Kidney (tissue), 14 donors: Measurements from ENCODE around the gene GRM7. TPM values are rescaled to one million over a fixed set of nuclear protein-coding genes. Genes with fewer than 3 reads are reported as not detected.

Source experiments
- DNase-seq, 5 donors: peaks; one replicate each; pipeline ENCODE4 v3.0.0-alpha.2; 2013 to 2020
- FAIRE-seq: peaks from 2 replicates; lab custom pipeline; 2012; peaks lifted over from hg19 to GRCh38; lab: Jason Lieb, UNC
- H3K27ac ChIP-seq, 2 donors: one replicate each; pipeline ENCODE4 v1.7.0; 2013; ENCODE audit warnings: low read depth in 2 of 2, low read length in 2 of 2, inconsistent platforms in 1 of 2
- H3K27me3 ChIP-seq: one replicate; pipeline ENCODE4 v1.7.1; 2013; ENCODE audit warnings: low read length, inconsistent platforms; ENCODE audit not compliant: control insufficient read depth, insufficient read depth
- H3K36me3 ChIP-seq, 3 donors: one replicate each; pipeline versions ENCODE4 v1.7.0 to v1.7.1; 2013; ENCODE audit warnings: low read length in 3 of 3, control low read depth in 1 of 3, inconsistent platforms in 1 of 3; ENCODE audit not compliant: insufficient read depth in 3 of 3, control insufficient read depth in 2 of 3
- H3K4me1 ChIP-seq, 3 donors: one replicate each; pipeline versions ENCODE4 v1.7.0 to v1.7.1; 2013; ENCODE audit warnings: low read length in 3 of 3, inconsistent platforms in 1 of 3, low read depth in 1 of 3; ENCODE audit not compliant: control insufficient read depth in 2 of 3, insufficient read depth in 2 of 3
- H3K4me3 ChIP-seq, 3 donors: one replicate each; pipeline versions ENCODE4 v1.7.0 to v1.8.1; 2013; ENCODE audit warnings: low read length in 3 of 3, control low read depth in 1 of 3, inconsistent platforms in 1 of 3
- H3K9ac ChIP-seq, 3 donors: one replicate each; pipeline versions ENCODE4 v1.7.0 to v1.7.1; 2013; ENCODE audit warnings: low read length in 3 of 3, control low read depth in 1 of 3, inconsistent platforms in 1 of 3
- H3K9me3 ChIP-seq, 3 donors: one replicate each; pipeline versions ENCODE4 v1.7.0 to v1.7.1; 2013; ENCODE audit warnings: low read length in 3 of 3, control low read depth in 1 of 3, inconsistent platforms in 1 of 3; ENCODE audit not compliant: control insufficient read depth in 2 of 3, insufficient read depth in 1 of 3
- CTCF ChIP-seq: IDR thresholded peaks from 3 replicates; pipeline ENCODE4 v1.5.1; 2012; ENCODE audit warnings: mild to moderate bottlenecking, moderate library complexity, borderline replicate concordance; ENCODE audit not compliant: insufficient read depth; ENCODE audit errors: extremely low read depth
- intact Hi-C: fragments of 100-400 bp; cut with DNase I; formaldehyde crosslinking; loops from one replicate; pipeline ENCODE4 v1.11.1; 2022
- polyA plus RNA-seq: library from polyadenylated mRNA; stranded (reverse); fragments of 350-450 nt; fragmentation: Illumina TruSeq; extraction: RNeasy Lipid Tissue Mini Kit (QIAGEN cat#74804); gene quantifications from one replicate; pipeline ENCODE4 v1.2.3, GENCODE V29; 2014; ENCODE audit warnings: low read depth, low replicate concordance; ENCODE audit not compliant: insufficient read depth
- total RNA-seq: library from RNA; stranded (reverse); fragmentation: NEBNext Ultra II Directional; extraction: Animal tissue kit (Norgen Biotek cat#: 25700); gene quantifications from one replicate; pipeline ENCODE4 v1.2.1, GENCODE V29; 2021
- donor health status: control.
- donor health status: control.
- donor health status: control.
- donor health status: control.
- donor health status: control.
- donor health status: DM: yes; HTN: yes; CAD: no.
- donor health status: Normal renal cell carcinoma (clear cell type).

Gene GRM7
- total and polyA plus RNA-seq, 2 donors from 2014 or later: 0.16 TPM; not detected in 1

GRCh38 chr3:7737263-7737662, 876.3 kb downstream of the GRM7 start:
- no peak for FAIRE-seq
- no peaks in the 10 kb centered on the region for H3K36me3 ChIP-seq
- no peaks in the 10 kb centered on the region for H3K9me3 ChIP-seq
- H3K4me1 ChIP-seq: no peaks in the 10 kb centered on the region
- no peak overlapping the region for H3K9ac ChIP-seq
- no peak overlapping the region for H3K4me3 ChIP-seq
- no peak for DNase-seq
- intact Hi-C loops: no loop called here
- no peak overlapping the region for H3K27ac ChIP-seq
- no peaks in the 10 kb centered on the region for H3K27me3 ChIP-seq
- no peak for TF ChIP-seq CTCF

GRCh38 chr3:7739754-7740153, 878.8 kb downstream of the GRM7 start:
- FAIRE-seq: no peak
- intact Hi-C loops: no loop called here

GRCh38 chr3:7740458-7740857, 879.5 kb downstream of the GRM7 start:
- Histone ChIP-seq H3K4me3 (no peak overlapping the region), H3K27ac (no peak overlapping the region), H3K9me3 (no peaks in the 10 kb centered on the region), H3K36me3 (no peaks in the 10 kb centered on the region), H3K27me3 (no peaks in the 10 kb centered on the region), H3K9ac (no peak overlapping the region), H3K4me1 (no peaks in the 10 kb centered on the region)
- intact Hi-C loops: no loop called here
- DNase-seq (no peak), FAIRE-seq (no peak)
- TF ChIP-seq CTCF: no peak

More at GRCh38 chr3:7739754-7740153, 878.8 kb downstream of the GRM7 start:
- no peaks in the 10 kb centered on the region for H3K9me3 ChIP-seq
- H3K27me3 ChIP-seq: no peaks in the 10 kb centered on the region
- H3K9ac ChIP-seq: no peak overlapping the region
- H3K4me3 ChIP-seq: no peak overlapping the region
- H3K36me3 ChIP-seq: no peaks in the 10 kb centered on the region
- no peaks in the 10 kb centered on the region for H3K4me1 ChIP-seq
- no peak for TF ChIP-seq CTCF
- no peak for DNase-seq
- no peak overlapping the region for H3K27ac ChIP-seq

- no peak for DNase-seq
- H3K4me1 ChIP-seq: no peaks in the 10 kb centered on the region
- no peak overlapping the region for H3K9ac ChIP-seq
- intact Hi-C loops: no loop called here
- FAIRE-seq: no peak
- no peak overlapping the region for H3K4me3 ChIP-seq
- H3K36me3 ChIP-seq: no peaks in the 10 kb centered on the region
- H3K27me3 ChIP-seq: no peaks in the 10 kb centered on the region
- no peak overlapping the region for H3K27ac ChIP-seq
- no peaks in the 10 kb centered on the region for H3K9me3 ChIP-seq
- no peak for TF ChIP-seq CTCF
Measured at GRCh38 chr3:7744850-7745249, 883.9 kb downstream of the GRM7 start.
